Cardiac septum (tissue), 1 donor: ENCODE measurements around the gene DSCAML1. TPM values are rescaled to one million over a fixed set of nuclear protein-coding genes. Genes with fewer than 3 reads are reported as not detected.

Source experiments
- DNase-seq: peaks from one replicate; pipeline ENCODE4 v3.0.0-alpha.2; 2020; ENCODE audit warnings: low spot score
- intact Hi-C: fragments of 100-400 bp; cut with DNase I; formaldehyde crosslinking; loops from one replicate; pipeline ENCODE4 v1.14.0; 2022
- total RNA-seq: library from RNA; stranded (reverse); fragmentation: NEBNext Ultra II Directional; extraction: Animal tissue kit (Norgen Biotek cat#: 25700); gene quantifications from one replicate; pipeline ENCODE4 v1.2.1, GENCODE V29; 2021
- donor health status: DM: no; HTN: no; CAD: no.

Gene DSCAML1
- total RNA-seq, 1 donor from 2014 or later = 1.2 TPM

GRCh38 chr11:117614728-117615127 is 182.3 kb downstream of the DSCAML1 start:
- peak; percentile 49 for DNase-seq
- intact Hi-C loops = no loop called here

GRCh38 chr11:117613521-117613920 is 183.5 kb downstream of the DSCAML1 start:
- intact Hi-C loops = no loop called here
- peak; percentile 61 for DNase-seq

GRCh38 chr11:117612177-117612576 is 184.8 kb downstream of the DSCAML1 start:
- intact Hi-C loops = no loop called here
- DNase-seq = peak; percentile 5

DNA sequence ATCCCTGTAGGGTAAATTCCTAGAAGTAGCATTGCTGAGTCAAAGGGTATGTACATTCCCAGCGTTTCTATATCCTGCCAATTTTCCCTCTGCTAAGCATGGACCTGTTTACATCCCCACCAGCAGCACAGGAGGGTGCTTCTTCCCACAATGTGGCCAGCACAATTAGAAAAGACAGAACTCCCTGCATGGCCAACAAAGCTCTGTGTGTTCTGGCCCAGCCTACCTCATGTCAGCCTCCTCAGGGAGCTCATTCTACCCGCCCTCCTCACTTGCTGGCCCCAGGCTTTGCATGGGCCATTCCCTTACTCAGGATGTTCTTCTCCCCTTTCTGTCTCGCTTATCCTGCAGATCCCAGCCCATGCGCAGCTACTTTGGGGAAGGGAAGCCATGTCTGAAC is 186.1 kb downstream of the DSCAML1 start:
- peak; percentile 10 for DNase-seq
- intact Hi-C loops = no loop called here

GRCh38 chr11:117610045-117610444 is 187.0 kb downstream of the DSCAML1 start:
- peak; percentile 14 for DNase-seq
- intact Hi-C loops = no loop called here

DNA sequence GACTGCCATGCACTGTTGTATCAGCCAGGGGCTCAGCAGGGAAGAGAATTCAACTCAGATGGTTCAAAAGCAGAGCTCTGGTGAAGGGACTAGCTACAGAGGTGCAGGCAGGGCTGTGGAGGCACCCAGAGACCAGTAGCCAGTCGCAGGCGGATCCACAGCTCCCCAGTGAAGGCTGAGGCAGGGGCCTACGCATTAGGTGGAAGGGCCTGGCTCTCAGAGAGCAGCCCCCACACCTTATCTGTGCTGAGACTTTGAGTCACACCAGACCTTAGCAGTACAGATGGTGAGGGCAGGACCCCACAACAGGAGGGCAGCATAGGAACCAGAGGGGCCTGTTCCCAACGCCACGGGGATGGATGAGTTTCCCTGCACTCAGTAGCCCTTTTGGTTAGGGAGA is 189.6 kb downstream of the DSCAML1 start:
- DNase-seq = peak; percentile 27
- intact Hi-C loops = no loop called here

- no peak for DNase-seq
- intact Hi-C loops = no loop called here
Measured at GRCh38 chr11:117606790-117607189, 190.2 kb downstream of the DSCAML1 start.

DNA sequence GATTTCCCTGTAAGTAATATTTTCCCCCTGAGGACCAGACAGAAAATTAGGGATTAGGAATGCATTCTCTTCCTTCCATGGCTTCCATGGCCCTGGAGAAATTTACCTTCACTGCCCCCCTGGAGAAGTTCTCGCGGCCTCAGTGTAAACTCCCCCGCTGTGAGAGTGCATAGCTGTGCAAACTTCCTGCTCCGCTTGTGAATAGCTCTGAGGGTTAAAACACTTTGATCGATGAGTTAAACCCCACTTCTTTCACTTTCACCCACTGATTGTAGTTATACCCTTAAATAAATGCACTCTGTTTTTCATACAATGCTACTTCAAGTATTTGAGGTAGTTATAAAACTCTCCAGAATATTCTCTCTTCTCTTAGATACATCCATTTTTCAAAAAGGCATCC is 190.8 kb downstream of the DSCAML1 start:
- intact Hi-C loops = no loop called here
- peak; percentile 5 for DNase-seq

DNA sequence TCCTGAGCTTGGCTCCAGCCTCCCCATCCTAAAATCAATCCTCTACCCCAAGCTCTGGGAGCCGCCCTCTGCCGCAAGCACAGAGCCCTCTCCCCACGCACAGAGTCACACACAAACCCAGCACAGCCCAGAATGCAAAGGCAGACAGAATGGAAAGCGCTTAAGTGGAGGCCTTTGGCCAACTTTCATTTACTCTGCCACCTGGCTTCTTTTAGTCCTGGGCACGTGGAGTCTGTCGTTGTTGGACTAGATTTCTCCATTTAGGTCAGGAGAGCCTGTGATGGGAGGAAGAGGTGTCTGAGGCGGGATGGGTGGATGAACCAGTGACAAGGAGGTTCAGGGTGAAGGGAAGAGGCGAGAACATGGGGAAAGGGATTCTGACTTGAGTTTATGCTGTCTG is 191.7 kb downstream of the DSCAML1 start:
- intact Hi-C loops = no loop called here

DNA sequence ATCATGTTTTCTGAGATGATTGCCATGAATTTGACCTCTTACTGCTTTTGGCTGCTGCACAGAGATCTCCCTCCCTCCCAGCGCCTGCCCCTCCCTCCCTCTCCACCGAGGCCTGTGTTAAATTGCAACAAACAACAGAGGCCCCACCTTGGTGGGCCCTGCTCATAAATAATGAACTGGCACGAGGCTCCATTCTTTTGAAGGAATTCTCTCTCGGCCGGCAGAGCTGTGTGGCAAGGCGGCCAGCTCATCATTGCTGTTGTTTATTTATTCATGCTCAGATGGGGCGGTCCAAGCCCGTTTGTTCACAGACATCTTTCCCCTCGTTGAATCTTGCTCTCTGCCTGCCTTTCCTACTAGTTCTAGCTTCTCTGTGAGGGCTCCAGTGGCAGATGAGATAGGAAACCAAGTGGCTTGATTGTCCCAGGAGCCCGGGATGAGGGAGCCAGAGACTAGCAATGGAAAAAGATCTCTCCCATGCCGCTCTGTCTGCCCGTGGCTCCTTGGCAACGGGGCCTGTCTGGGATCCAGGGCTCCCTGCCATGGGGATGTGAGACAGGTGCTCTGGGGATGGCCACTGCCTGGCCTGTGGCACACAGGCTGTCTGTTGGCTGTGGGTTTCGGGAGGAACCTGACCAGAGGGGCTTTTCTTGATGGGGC is 192.6 kb downstream of the DSCAML1 start:
- DNase-seq = peak; percentile 14

More for the DNA sequence above, 191.7 kb downstream of the DSCAML1 start:
- peak; percentile 50 for DNase-seq

DNA sequence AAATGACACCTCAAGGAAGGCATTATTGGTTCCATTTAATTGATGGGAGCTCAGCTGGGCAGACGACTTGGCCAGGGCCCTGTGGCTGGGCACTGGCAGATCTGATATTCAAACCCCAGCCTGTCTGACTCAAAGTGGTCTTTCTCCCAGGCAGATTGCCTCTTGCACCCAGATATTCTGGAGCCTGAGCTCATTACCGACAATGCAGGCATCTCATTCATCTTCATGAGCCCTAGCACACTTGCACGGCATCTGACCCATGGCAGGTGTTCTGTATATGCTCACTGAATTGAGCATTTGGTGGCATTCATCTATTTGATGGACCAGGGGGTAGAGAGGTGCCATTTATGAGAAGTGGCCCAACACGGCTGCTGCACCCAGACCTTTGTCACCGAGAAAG is 193.1 kb downstream of the DSCAML1 start:
- intact Hi-C loops = no loop called here
- DNase-seq = peak; percentile 54

More for the DNA sequence above, 192.6 kb downstream of the DSCAML1 start:
- intact Hi-C loops = no loop called here

DNA sequence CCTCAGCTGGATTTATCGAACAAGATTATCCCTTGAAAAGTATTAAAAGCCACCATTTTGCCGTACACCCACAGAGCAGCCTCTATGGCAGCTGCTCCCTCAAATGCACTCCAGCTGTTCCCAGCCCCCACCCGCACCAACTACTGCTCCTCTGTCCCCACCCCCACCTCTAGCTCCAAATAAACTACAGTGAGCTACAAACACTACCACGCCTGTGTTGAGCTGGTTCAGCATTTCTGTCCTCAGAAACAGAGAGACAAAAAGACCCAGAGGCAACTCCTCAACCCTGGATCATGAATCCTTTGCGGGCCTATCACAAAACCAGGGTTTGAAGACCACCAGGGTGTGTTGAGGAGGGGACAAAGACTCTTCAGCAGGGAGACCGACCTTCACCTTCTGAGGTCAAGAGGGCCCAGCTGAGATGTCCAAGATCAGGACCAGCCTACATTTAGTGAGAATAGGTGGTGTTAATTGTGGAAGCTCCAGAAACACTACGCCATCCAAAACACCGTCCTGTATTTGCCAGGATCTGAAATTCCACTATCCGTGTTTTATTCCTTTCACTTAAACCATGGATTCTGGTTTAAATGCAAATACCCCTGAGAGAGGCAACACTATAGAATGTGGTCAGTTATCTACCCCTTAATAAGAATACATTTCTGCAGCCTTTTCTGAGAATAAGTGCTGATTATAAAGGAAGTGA is 195.9 kb downstream of the DSCAML1 start:
- peak; percentile 38 for DNase-seq
- intact Hi-C loops = no loop called here

GRCh38 chr11:117600234-117600783 is 196.7 kb downstream of the DSCAML1 start:
- DNase-seq = peak; percentile 53
- intact Hi-C loops = no loop called here

GRCh38 chr11:117597071-117597470 is 199.9 kb downstream of the DSCAML1 start:
- peak; percentile 46 for DNase-seq
- intact Hi-C loops = no loop called here

GRCh38 chr11:117595440-117595839 is 201.6 kb downstream of the DSCAML1 start:
- intact Hi-C loops = no loop called here
- DNase-seq = no peak

DNA sequence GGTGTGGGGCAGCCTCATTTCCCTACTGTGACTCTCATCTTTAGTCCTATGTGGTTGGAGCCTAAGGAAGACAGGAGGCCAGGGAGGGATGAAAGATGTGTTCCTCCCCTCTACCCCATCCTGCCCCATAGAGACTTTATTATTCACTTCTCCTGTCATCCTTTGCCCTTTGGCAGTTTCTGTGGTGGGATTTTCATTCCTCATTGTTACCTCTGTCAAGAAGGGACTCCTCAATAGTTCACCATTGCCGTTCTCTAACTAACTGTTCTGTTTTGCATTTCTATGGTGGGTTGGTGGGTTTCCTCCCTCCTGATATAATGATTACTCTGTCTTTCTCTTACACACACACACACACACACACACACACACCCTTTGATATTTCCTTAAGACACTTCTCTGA is 202.3 kb downstream of the DSCAML1 start:
- intact Hi-C loops = no loop called here
- no peak for DNase-seq

- DNase-seq = peak; percentile 27
- intact Hi-C loops = no loop called here
Measured at GRCh38 chr11:117593065-117593464, 204.0 kb downstream of the DSCAML1 start.

GRCh38 chr11:117591316-117592039 is 205.5 kb downstream of the DSCAML1 start:
- intact Hi-C loops = no loop called here
- DNase-seq = peak; percentile 72

DNA sequence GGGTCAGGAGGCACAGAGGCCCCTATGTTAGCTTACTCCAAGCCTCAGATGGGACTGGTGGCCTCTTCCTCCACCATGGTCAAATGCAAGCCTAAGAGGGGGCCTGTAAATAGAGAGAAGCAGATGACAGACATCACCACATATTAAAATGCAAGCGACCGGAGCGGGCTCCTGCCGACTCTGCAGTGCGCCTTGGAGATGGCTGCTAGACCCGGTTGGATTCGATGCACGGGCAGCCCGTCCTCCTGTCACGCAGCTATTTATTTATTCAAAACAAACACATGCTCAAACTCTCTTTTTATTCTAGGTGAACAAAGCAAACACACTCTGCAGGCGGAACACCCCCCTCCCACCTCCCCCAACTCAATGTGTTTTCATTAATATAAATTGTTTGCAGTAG is 208.0 kb downstream of the DSCAML1 start:
- intact Hi-C loops = no loop called here
- peak; percentile 6 for DNase-seq

GRCh38 chr11:117588166-117588810 is 208.7 kb downstream of the DSCAML1 start:
- DNase-seq = peak; percentile 31
- intact Hi-C loops = no loop called here
